ENCODE data around the gene TPCN2. TPM values are rescaled to one million over a fixed set of nuclear protein-coding genes. Genes with fewer than 3 reads are reported as not detected.

The TPCN2 gene
- polyA plus RNA-seq, 1 donor from 2014 or later: 14.2 TPM

DNA sequence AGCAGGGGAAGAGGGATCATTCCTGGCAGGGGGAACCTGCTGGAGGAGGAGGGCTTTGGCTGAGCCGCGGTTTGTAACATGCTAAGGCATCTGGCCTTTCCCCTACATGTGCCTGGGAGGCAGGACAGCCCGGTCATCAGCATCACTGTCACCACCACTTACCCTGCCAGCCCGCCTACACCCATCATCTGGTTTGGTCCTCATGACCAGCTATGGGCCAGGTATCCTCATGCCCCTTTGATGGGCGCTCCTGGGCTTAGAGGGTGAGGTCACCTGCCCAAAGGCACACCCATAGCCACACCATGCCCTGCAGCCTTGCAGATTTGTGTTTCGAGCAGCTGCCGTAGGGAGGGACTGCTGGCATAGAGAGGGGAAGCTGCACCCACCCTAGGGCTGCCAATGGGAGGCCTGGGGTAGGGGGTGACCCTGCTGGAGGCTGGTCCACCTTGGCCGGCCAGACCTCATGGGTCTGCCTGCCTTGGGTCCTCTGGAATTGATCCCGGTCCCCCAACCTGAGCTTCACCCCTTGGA is 38.3 kb upstream of the TPCN2 start:
- Histone ChIP-seq H3K27ac (ENCODE audit: low read length) (no peak overlapping the region), H3K9me3 (ENCODE audit: low read length) (no peaks in the 10 kb centered on the region), H3K27me3 (ENCODE audit: insufficient read depth, low read depth, low read length) (no peaks in the 10 kb centered on the region), H3K4me3 (ENCODE audit: low read length) (no peak overlapping the region), H4K20me1 (ENCODE audit: insufficient read depth) (no peaks in the 10 kb centered on the region), H3K79me2 (replicated peaks; ENCODE audit: insufficient read depth, low read length) (no peaks in the 10 kb centered on the region), H3K36me3 (ENCODE audit: insufficient read depth, low read length) (no peaks in the 10 kb centered on the region), H3K9ac (ENCODE audit: low read length) (no peak overlapping the region), H3K9me2 (ENCODE audit: insufficient read depth, low read length) (no peaks in the 10 kb centered on the region), H2AFZ (ENCODE audit: low read depth, low read length) (no peak overlapping the region), H3K4me2 (ENCODE audit: low read length) (no peak overlapping the region), H3F3A (ENCODE audit: insufficient read depth, low read length, poor library complexity, severe bottlenecking) (no peaks in the 10 kb centered on the region)
- TF ChIP-seq, protein P1, sequence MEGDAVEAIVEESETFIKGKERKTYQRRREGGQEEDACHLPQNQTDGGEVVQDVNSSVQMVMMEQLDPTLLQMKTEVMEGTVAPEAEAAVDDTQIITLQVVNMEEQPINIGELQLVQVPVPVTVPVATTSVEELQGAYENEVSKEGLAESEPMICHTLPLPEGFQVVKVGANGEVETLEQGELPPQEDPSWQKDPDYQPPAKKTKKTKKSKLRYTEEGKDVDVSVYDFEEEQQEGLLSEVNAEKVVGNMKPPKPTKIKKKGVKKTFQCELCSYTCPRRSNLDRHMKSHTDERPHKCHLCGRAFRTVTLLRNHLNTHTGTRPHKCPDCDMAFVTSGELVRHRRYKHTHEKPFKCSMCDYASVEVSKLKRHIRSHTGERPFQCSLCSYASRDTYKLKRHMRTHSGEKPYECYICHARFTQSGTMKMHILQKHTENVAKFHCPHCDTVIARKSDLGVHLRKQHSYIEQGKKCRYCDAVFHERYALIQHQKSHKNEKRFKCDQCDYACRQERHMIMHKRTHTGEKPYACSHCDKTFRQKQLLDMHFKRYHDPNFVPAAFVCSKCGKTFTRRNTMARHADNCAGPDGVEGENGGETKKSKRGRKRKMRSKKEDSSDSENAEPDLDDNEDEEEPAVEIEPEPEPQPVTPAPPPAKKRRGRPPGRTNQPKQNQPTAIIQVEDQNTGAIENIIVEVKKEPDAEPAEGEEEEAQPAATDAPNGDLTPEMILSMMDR (IDR thresholded peaks at IDR 0.05; ENCODE audit: poor library complexity, severe bottlenecking): no peak
- TF ChIP-seq RAD21 (conservative IDR thresholded peaks at IDR 0.05) (no peak), MXI1 (conservative IDR thresholded peaks at IDR 0.05; ENCODE audit: poor library complexity, severe bottlenecking) (no peak), EP300 (conservative IDR thresholded peaks at IDR 0.05; ENCODE audit: poor library complexity, severe bottlenecking) (no peak)
- TF ChIP-seq, protein P2, sequence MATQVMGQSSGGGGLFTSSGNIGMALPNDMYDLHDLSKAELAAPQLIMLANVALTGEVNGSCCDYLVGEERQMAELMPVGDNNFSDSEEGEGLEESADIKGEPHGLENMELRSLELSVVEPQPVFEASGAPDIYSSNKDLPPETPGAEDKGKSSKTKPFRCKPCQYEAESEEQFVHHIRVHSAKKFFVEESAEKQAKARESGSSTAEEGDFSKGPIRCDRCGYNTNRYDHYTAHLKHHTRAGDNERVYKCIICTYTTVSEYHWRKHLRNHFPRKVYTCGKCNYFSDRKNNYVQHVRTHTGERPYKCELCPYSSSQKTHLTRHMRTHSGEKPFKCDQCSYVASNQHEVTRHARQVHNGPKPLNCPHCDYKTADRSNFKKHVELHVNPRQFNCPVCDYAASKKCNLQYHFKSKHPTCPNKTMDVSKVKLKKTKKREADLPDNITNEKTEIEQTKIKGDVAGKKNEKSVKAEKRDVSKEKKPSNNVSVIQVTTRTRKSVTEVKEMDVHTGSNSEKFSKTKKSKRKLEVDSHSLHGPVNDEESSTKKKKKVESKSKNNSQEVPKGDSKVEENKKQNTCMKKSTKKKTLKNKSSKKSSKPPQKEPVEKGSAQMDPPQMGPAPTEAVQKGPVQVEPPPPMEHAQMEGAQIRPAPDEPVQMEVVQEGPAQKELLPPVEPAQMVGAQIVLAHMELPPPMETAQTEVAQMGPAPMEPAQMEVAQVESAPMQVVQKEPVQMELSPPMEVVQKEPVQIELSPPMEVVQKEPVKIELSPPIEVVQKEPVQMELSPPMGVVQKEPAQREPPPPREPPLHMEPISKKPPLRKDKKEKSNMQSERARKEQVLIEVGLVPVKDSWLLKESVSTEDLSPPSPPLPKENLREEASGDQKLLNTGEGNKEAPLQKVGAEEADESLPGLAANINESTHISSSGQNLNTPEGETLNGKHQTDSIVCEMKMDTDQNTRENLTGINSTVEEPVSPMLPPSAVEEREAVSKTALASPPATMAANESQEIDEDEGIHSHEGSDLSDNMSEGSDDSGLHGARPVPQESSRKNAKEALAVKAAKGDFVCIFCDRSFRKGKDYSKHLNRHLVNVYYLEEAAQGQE (IDR thresholded peaks at IDR 0.05; ENCODE audit: borderline replicate concordance): no peak

DNA sequence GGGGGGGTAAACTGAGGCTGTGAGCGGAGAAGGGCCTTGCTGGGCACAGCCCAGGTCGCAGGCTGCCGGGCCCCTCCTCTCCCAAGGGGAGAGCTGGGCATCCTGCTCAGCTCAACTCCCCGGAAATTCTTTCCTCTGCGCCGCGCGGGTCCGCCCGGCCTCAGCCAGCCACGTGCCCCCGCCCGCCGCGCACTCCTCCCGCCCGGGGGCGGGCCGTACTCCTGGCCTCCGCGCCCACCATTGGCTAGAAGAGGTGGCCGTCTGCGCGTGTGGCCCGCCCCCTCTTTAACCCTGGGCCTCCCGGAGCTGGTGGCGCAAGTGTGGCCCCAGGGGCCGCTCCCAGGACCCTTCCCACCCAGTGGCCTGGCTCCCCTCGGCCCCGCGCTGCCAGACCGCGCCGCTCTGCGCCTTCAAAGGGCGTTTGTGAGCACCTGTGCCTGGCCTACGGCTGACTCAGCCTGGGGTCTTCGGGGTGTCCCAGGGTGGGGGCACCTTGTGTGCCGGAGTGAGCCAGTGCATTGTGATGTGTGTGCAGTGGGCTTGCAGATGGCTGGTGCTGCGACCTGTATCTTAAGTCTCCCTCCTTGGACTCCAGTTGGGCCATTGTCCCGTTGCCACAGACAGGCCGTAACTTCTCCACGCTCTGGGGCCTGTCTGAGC is 37.6 kb upstream of the TPCN2 start:
- no peak overlapping the region for H3K4me3 ChIP-seq (ENCODE audit: low read length)
- H3K4me2 ChIP-seq (ENCODE audit: low read length): no peak overlapping the region
- H3K9ac ChIP-seq (ENCODE audit: low read length): no peak overlapping the region
- H4K20me1 ChIP-seq (ENCODE audit: insufficient read depth): no peaks in the 10 kb centered on the region
- H3F3A ChIP-seq (ENCODE audit: insufficient read depth, low read length, poor library complexity, severe bottlenecking): no peaks in the 10 kb centered on the region
- TF ChIP-seq TAF1 (IDR thresholded peaks at IDR 0.05; ENCODE audit: low read depth) (no peak), EZH2 (IDR thresholded peaks at IDR 0.05; ENCODE audit: borderline replicate concordance, insufficient read depth, low read length, poor library complexity, severe bottlenecking) (no peak), SMC3 (conservative IDR thresholded peaks at IDR 0.05; ENCODE audit: poor library complexity) (no peak), MXI1 (conservative IDR thresholded peaks at IDR 0.05; ENCODE audit: poor library complexity, severe bottlenecking) (no peak), EP300 (conservative IDR thresholded peaks at IDR 0.05; ENCODE audit: poor library complexity, severe bottlenecking) (no peak), POLR2AphosphoS5 (IDR thresholded peaks at IDR 0.05) (no peak), RAD21 (conservative IDR thresholded peaks at IDR 0.05) (no peak)
- TF ChIP-seq, protein P2 (IDR thresholded peaks at IDR 0.05; ENCODE audit: borderline replicate concordance): no peak
- TF ChIP-seq, protein P1 (IDR thresholded peaks at IDR 0.05; ENCODE audit: poor library complexity, severe bottlenecking): no peak
- H3K27ac ChIP-seq (ENCODE audit: low read length): no peak overlapping the region
- H3K27me3 ChIP-seq (ENCODE audit: insufficient read depth, low read depth, low read length): no peaks in the 10 kb centered on the region
- H3K36me3 ChIP-seq (ENCODE audit: insufficient read depth, low read length): no peaks in the 10 kb centered on the region
- H3K9me3 ChIP-seq (ENCODE audit: low read length): no peaks in the 10 kb centered on the region
- no peaks in the 10 kb centered on the region for H3K79me2 ChIP-seq (replicated peaks; ENCODE audit: insufficient read depth, low read length)
- no peaks in the 10 kb centered on the region for H3K9me2 ChIP-seq (ENCODE audit: insufficient read depth, low read length)
- H2AFZ ChIP-seq (ENCODE audit: low read depth, low read length): no peak overlapping the region

All from neural cell (in vitro differentiated cells).